ENCODE results near the gene MEAK7.

MEAK7 gene

DNA sequence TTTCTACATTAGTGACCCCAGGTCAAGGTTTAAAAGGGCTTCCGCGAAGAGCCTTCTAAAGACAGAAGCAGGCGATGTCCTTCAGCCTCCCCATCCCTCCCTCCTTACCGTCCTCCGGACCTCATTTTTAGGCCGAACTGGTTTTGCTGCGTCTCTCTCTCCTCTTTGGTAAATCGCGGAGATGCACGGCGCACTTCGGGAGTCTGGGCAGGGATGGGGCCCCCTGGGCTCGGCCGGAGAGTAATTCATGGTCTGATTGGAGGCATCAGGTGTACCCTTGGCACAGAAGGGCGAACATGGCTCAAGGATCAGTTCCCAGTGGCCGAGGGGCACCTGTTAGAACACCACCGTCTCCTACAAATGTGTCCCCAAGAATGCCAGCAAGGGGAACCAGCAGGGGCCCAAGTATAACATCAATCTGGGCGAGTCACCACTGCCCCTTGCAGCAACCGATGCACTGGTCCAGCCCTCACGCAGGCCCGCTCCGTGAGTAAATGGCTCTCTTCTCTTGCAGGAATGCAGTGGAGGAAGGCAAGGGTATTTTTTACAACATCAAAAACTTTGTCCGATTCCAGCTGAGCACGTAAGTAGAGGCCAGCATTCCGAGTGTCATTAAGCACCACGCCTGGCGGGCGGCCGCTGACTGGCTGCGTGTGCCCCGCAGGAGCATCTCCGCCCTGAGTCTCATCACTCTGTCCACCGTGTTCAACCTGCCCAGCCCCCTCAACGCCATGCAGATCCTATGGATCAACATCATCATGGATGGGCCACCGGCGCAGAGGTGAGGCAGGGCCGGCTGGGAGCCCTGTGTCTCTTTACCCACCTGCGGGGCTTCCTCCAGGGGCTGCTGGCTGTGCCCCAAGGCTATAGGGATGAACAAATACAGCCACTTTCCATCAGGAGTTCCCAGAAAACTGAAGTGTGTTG, 45.6 kb downstream of the MEAK7 start:
- no peak for TF ChIP-seq ZBTB7A (IDR thresholded peaks at IDR 0.05; ENCODE audit: low read depth)
- no peak for TF ChIP-seq EGR1 (IDR thresholded peaks at IDR 0.05)
- no peak for TF ChIP-seq NFIC (IDR thresholded peaks at IDR 0.05)
- TF ChIP-seq, protein P1, sequence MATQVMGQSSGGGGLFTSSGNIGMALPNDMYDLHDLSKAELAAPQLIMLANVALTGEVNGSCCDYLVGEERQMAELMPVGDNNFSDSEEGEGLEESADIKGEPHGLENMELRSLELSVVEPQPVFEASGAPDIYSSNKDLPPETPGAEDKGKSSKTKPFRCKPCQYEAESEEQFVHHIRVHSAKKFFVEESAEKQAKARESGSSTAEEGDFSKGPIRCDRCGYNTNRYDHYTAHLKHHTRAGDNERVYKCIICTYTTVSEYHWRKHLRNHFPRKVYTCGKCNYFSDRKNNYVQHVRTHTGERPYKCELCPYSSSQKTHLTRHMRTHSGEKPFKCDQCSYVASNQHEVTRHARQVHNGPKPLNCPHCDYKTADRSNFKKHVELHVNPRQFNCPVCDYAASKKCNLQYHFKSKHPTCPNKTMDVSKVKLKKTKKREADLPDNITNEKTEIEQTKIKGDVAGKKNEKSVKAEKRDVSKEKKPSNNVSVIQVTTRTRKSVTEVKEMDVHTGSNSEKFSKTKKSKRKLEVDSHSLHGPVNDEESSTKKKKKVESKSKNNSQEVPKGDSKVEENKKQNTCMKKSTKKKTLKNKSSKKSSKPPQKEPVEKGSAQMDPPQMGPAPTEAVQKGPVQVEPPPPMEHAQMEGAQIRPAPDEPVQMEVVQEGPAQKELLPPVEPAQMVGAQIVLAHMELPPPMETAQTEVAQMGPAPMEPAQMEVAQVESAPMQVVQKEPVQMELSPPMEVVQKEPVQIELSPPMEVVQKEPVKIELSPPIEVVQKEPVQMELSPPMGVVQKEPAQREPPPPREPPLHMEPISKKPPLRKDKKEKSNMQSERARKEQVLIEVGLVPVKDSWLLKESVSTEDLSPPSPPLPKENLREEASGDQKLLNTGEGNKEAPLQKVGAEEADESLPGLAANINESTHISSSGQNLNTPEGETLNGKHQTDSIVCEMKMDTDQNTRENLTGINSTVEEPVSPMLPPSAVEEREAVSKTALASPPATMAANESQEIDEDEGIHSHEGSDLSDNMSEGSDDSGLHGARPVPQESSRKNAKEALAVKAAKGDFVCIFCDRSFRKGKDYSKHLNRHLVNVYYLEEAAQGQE (IDR thresholded peaks at IDR 0.05; ENCODE audit: low read depth): no peak
- no peak for TF ChIP-seq EP300 (IDR thresholded peaks at IDR 0.05; ENCODE audit: borderline replicate concordance)
- no peak for TF ChIP-seq USF1 (IDR thresholded peaks at IDR 0.05)
- TF ChIP-seq CREB1 (IDR thresholded peaks at IDR 0.05; ENCODE audit: low read depth): no peak
- no peak for TF ChIP-seq RAD21 (IDR thresholded peaks at IDR 0.05; ENCODE audit: low read depth)
- no peak for TF ChIP-seq YY1 (IDR thresholded peaks at IDR 0.05; ENCODE audit: low read depth)
- no peak for TF ChIP-seq TAF1 (IDR thresholded peaks at IDR 0.05; ENCODE audit: low read depth)
- no peak for TF ChIP-seq TEAD4 (IDR thresholded peaks at IDR 0.05)
- TF ChIP-seq TCF12 (IDR thresholded peaks at IDR 0.05; ENCODE audit: low read depth): no peak
- no peak for TF ChIP-seq CEBPB (IDR thresholded peaks at IDR 0.05)
- TF ChIP-seq FOXM1 (IDR thresholded peaks at IDR 0.05; ENCODE audit: borderline replicate concordance, low read depth): no peak
- TF ChIP-seq MAX (IDR thresholded peaks at IDR 0.05): no peak

DNA sequence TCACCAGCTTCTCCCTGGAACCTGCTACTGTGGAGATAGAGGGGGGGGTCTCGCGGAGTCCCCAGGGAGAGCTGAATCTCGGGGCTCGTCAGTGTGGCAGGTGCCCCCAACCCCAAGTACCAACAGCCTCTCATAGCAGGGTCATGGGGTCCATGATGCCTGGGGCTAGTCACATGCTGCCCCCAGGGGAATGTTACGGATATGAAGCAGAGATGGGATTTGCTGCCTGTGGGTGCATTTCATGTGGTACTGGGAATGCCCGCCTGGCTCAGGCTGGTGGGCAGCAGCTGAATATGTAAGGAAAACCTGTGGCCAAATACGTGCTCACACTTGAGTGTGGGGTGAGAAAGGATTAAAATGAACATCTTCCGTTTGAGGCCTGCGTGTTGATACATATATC, 49.4 kb downstream of the MEAK7 start:
- TF ChIP-seq, protein P1 (IDR thresholded peaks at IDR 0.05; ENCODE audit: low read depth): no peak
- TF ChIP-seq NFIC (IDR thresholded peaks at IDR 0.05) (no peak), TAF1 (IDR thresholded peaks at IDR 0.05; ENCODE audit: low read depth) (no peak), EP300 (IDR thresholded peaks at IDR 0.05; ENCODE audit: borderline replicate concordance) (no peak), USF1 (IDR thresholded peaks at IDR 0.05) (no peak), TCF12 (IDR thresholded peaks at IDR 0.05; ENCODE audit: low read depth) (no peak), CEBPB (IDR thresholded peaks at IDR 0.05) (no peak), TEAD4 (IDR thresholded peaks at IDR 0.05) (no peak), FOXM1 (IDR thresholded peaks at IDR 0.05; ENCODE audit: borderline replicate concordance, low read depth) (no peak), MAX (IDR thresholded peaks at IDR 0.05) (no peak), YY1 (IDR thresholded peaks at IDR 0.05; ENCODE audit: low read depth) (no peak), ZBTB7A (IDR thresholded peaks at IDR 0.05; ENCODE audit: low read depth) (no peak), CREB1 (IDR thresholded peaks at IDR 0.05; ENCODE audit: low read depth) (no peak), EGR1 (IDR thresholded peaks at IDR 0.05) (no peak), RAD21 (IDR thresholded peaks at IDR 0.05; ENCODE audit: low read depth) (no peak)

All from Ishikawa (cell line).